HCT116 (cell line): ENCODE results near the gene TACR2. TPM values are rescaled to one million over a fixed set of nuclear protein-coding genes. Genes with fewer than 3 reads are reported as not detected.

Experiments used
- ATAC-seq: fragments of 200-7000 bp; cut with Tn5 transposase; 2 replicates; pipeline ENCODE4 v1.9.1; 2020; ENCODE audit warnings: mild to moderate bottlenecking, moderate library complexity
- BruUV-seq: library from RNA; stranded (reverse); fragments of 400-500 nt; replicated peaks from 2 replicates; lab custom pipeline; 2021; lab: Mats Ljungman, UMichigan
- CTCF ChIA-PET: fragments of 300-600 bp; sonication (Branson Sonifier 250); formaldehyde crosslinking; loops from one replicate; lab custom pipeline; 2021; ENCODE audit warnings: antibody characterized with exemption; lab: Charles Lee
- POLR2A ChIA-PET: fragments of 300-600, 350-600 bp; sonication (Branson Sonifier 250); formaldehyde crosslinking; loops from one replicate; lab custom pipeline; 2021; ENCODE audit warnings: antibody characterized with exemption; lab: Charles Lee
- RAD21 ChIA-PET, 2 experiments: fragments of 300-600 bp; sonication (Branson Sonifier 250); formaldehyde crosslinking; loops; one replicate each; lab custom pipeline; 2023; ENCODE audit warnings: low total read pairs in 2 of 2; ENCODE audit not compliant: uncharacterized antibody in 2 of 2, unreplicated experiment in 2 of 2, low non-redundant PET in 1 of 2; lab: Charles Lee
- DNase-seq: peaks from one replicate; pipeline ENCODE4 v3.0.0-alpha.2; 2010; ENCODE audit warnings: low read depth, low spot score
- H2AFZ ChIP-seq: fragments of 200-600 bp; shearing (Covaris generic), sonication (generic); 2 replicates; pipeline ENCODE4 v1.6.1; 2017; ENCODE audit warnings: low read depth, mixed run types, mixed read lengths, antibody characterized with exemption, low read length; ENCODE audit not compliant: poor library complexity, severe bottlenecking
- H3K27ac ChIP-seq: 2 replicates; pipeline ENCODE4 v1.5.1; 2012; ENCODE audit warnings: low read depth, low read length
- H3K27me3 ChIP-seq: fragments of 200-600 bp; sonication (generic); 2 replicates; pipeline ENCODE4 v1.6.1; 2016; ENCODE audit warnings: mixed run types, low read length, mixed read lengths; ENCODE audit not compliant: insufficient read depth
- H3K36me3 ChIP-seq, 2 experiments: fragments of 200-500 bp in 1 of 2; fragments of 200-600 bp in 1 of 2; sonication (Bioruptor generic) in 1 of 2; sonication (generic) in 1 of 2; 2 replicates each; pipeline versions ENCODE4 v1.5.1 to v1.6.1; 2014 to 2016; ENCODE audit warnings: low read length in 2 of 2, inconsistent platforms in 1 of 2, mixed read lengths in 1 of 2, mixed run types in 1 of 2; ENCODE audit not compliant: insufficient read depth in 2 of 2, control insufficient read depth in 1 of 2
- H3K4me1 ChIP-seq, 2 experiments: fragments of 200-600 bp in 1 of 2; sonication (generic) in 1 of 2; 2 replicates each; pipeline versions ENCODE4 v1.5.1 to v1.6.1; 2012 to 2017; ENCODE audit warnings: low read length in 2 of 2, inconsistent platforms in 1 of 2, mild to moderate bottlenecking in 1 of 2, mixed read lengths in 1 of 2, mixed run types in 1 of 2, moderate library complexity in 1 of 2; ENCODE audit not compliant: insufficient read depth in 2 of 2, control insufficient read depth in 1 of 2
- H3K4me2 ChIP-seq: fragments of 200-600 bp; sonication (generic); 2 replicates; pipeline ENCODE4 v1.6.1; 2017; ENCODE audit warnings: mixed run types, low read length, mixed read lengths
- H3K4me3 ChIP-seq, 2 experiments: fragments of 200-600 bp in 1 of 2; sonication (generic) in 1 of 2; replicated peaks in 1 of 2; 2 replicates each; pipeline ENCODE4 v1.5.1; 2011 to 2016; ENCODE audit warnings: low read length in 2 of 2, control low read depth in 1 of 2, low read depth in 1 of 2, mild to moderate bottlenecking in 1 of 2, mixed read lengths in 1 of 2, mixed run types in 1 of 2
- H3K79me2 ChIP-seq: fragments of 200-600 bp; sonication (generic); 2 replicates; pipeline ENCODE4 v1.6.1; 2017; ENCODE audit warnings: mild to moderate bottlenecking, mixed run types, low read length, moderate library complexity, mixed read lengths; ENCODE audit not compliant: insufficient read depth
- H3K9ac ChIP-seq: fragments of 200-600 bp; sonication (generic); 2 replicates; pipeline ENCODE4 v1.6.1; 2016; ENCODE audit warnings: low read length, mixed read lengths
- H3K9me2 ChIP-seq: fragments of 200-600 bp; sonication (generic), shearing (Covaris generic); 2 replicates; pipeline ENCODE4 v1.6.1; 2017; ENCODE audit warnings: mixed run types, mild to moderate bottlenecking, moderate library complexity; ENCODE audit not compliant: insufficient read depth
- H3K9me3 ChIP-seq, 2 experiments: fragments of 200-500 bp in 1 of 2; fragments of 200-600 bp in 1 of 2; sonication (Bioruptor generic) in 1 of 2; sonication (generic) in 1 of 2; 2 replicates each; pipeline ENCODE4 v1.6.1; 2014 to 2017; ENCODE audit warnings: low read length in 2 of 2, mixed read lengths in 2 of 2, inconsistent platforms in 1 of 2, low read depth in 1 of 2, mild to moderate bottlenecking in 1 of 2, mixed run types in 1 of 2, moderate library complexity in 1 of 2; ENCODE audit not compliant: control insufficient read depth in 1 of 2, insufficient read depth in 1 of 2
- H4K20me1 ChIP-seq: fragments of 200-600 bp; sonication (generic), shearing (Covaris generic); 2 replicates; pipeline ENCODE4 v1.6.1; 2017; ENCODE audit warnings: mixed run types, mild to moderate bottlenecking, moderate library complexity; ENCODE audit not compliant: insufficient read depth
- CEBPB ChIP-seq: IDR thresholded peaks from 2 replicates; pipeline ENCODE4 v1.6.1; 2012; ENCODE audit warnings: low read depth
- CTCF ChIP-seq, 3 experiments: fragments of 200-600 bp in 1 of 3; sonication (generic) in 1 of 3; IDR thresholded peaks in 2 of 3; conservative IDR thresholded peaks in 1 of 3; 2 replicates each; pipeline ENCODE4 v1.5.1; 2012 to 2017; ENCODE audit warnings: low read depth in 2 of 3, low read length in 2 of 3, antibody characterized with exemption in 1 of 3, borderline replicate concordance in 1 of 3, control low read depth in 1 of 3, mild to moderate bottlenecking in 1 of 3, mixed read lengths in 1 of 3, mixed run types in 1 of 3, moderate library complexity in 1 of 3; ENCODE audit not compliant: insufficient read depth in 1 of 3
- EGR1 ChIP-seq: IDR thresholded peaks from 2 replicates; pipeline ENCODE4 v1.6.1; 2012; ENCODE audit warnings: low read depth
- EZH2 ChIP-seq: fragments of 200-600 bp; sonication (generic); IDR thresholded peaks from 2 replicates; pipeline ENCODE4 v1.6.1; 2017; ENCODE audit warnings: antibody characterized with exemption, mixed run types
- EZH2phosphoT487 ChIP-seq: fragments of 200-600 bp; IDR thresholded peaks from 2 replicates; pipeline ENCODE4 v1.6.1; 2018; ENCODE audit warnings: antibody characterized with exemption, borderline replicate concordance
- FOSL1 ChIP-seq: IDR thresholded peaks from 2 replicates; pipeline ENCODE4 v1.6.1; 2012; ENCODE audit warnings: low read depth
- RAD21 ChIP-seq: IDR thresholded peaks from 2 replicates; pipeline ENCODE4 v1.6.1; 2012; ENCODE audit warnings: low read depth, mild to moderate bottlenecking
- SP1 ChIP-seq: IDR thresholded peaks from 2 replicates; pipeline ENCODE4 v1.6.1; 2012; ENCODE audit warnings: low read depth
- ZFX ChIP-seq: fragments of 450-650 bp; IDR thresholded peaks from 2 replicates; pipeline ENCODE4 v1.6.1; 2017
- intact Hi-C: fragments of 100-400 bp; cut with micrococcal nuclease; formaldehyde crosslinking; loops from 2 replicates; pipeline ENCODE4 v1.10.0; 2022
- total RNA-seq: library from RNA; stranded (reverse); gene quantifications from one replicate; pipeline ENCODE4 v1.2.1, GENCODE V29; 2021; ENCODE audit not compliant: unreplicated experiment

TACR2 gene
- total RNA-seq, 1 experiment from 2014 or later = not detected

- TF ChIP-seq ZFX (no peak), EGR1 (no peak), FOSL1 (no peak), SP1 (no peak), CEBPB (no peak)
Observed at GRCh38 chr10:69405221-69405620, 11.5 kb downstream of the TACR2 start (continued).

GRCh38 chr10:69404786-69405185 lies 11.9 kb downstream of the TACR2 start:
- Histone ChIP-seq H3K27me3 (no peaks in the 10 kb centered on the region), H3K27ac (no peak overlapping the region), H3K4me3 (no peak overlapping the region), H3K36me3 (no peaks in the 10 kb centered on the region), H3K9ac (no peak overlapping the region), H3K4me1 (peaks cover 9 to 16% of the 10 kb centered on the region in 2 experiments), H4K20me1 (no peaks in the 10 kb centered on the region), H3K9me3 (no peaks in the 10 kb centered on the region), H3K9me2 (no peaks in the 10 kb centered on the region), H3K4me2 (no peak overlapping the region), H3K79me2 (no peaks in the 10 kb centered on the region), H2AFZ (no peak overlapping the region)
- POLR2A ChIA-PET = no interaction called here
- no peak for TF ChIP-seq CTCF (IDR thresholded peaks at IDR 0.05 in 2 of 3, conservative IDR thresholded peaks at IDR 0.05 in 1 of 3; ENCODE audit: borderline replicate concordance in 1 of 3, insufficient read depth in 1 of 3, low read depth in 2 of 3, low read length in 2 of 3)
- TF ChIP-seq EZH2phosphoT487 = no peak
- TF ChIP-seq SP1 = no peak
- no peak for TF ChIP-seq RAD21
- no peak for TF ChIP-seq EZH2
- RAD21 ChIA-PET = no interaction called here
- DNase-seq = no peak
- intact Hi-C loops = no loop called here
- CTCF ChIA-PET = interaction anchor here (1.1 to 4.4 kb wide), 2 partner anchors 14 to 102 kb away, joined by 3 to 46 read pairs; no protein-coding TSS in a partner anchor
- BruUV-seq = no TSS peak
- ATAC-seq = no peak
